IMR-90 (cell line): Measurements from ENCODE around the gene SLC35F3.

Experiments used
- ELK1 ChIP-seq: fragments of 150-350 bp; IDR thresholded peaks from 2 replicates; pipeline ENCODE4 v1.6.1; 2016; ENCODE audit warnings: low read depth, mild to moderate bottlenecking, low read length, moderate library complexity, borderline replicate concordance
- MAZ ChIP-seq: IDR thresholded peaks from 2 replicates; pipeline ENCODE4 v1.6.1; 2012; ENCODE audit warnings: low read depth, mild to moderate bottlenecking, low read length, improper control_type of control experiment, moderate library complexity, borderline replicate concordance
- MXI1 ChIP-seq: IDR thresholded peaks from 2 replicates; pipeline ENCODE4 v1.6.1; 2012; ENCODE audit warnings: low read depth, mild to moderate bottlenecking, low read length, moderate library complexity, borderline replicate concordance
- POLR2A ChIP-seq: IDR thresholded peaks from 2 replicates; pipeline ENCODE4 v1.6.1; 2012; ENCODE audit warnings: mild to moderate bottlenecking, low read depth, low read length
- RFX5 ChIP-seq: IDR thresholded peaks from 2 replicates; pipeline ENCODE4 v1.8.0; 2012; ENCODE audit warnings: low read depth, mild to moderate bottlenecking, low read length, moderate library complexity
- SMC3 ChIP-seq: fragments of 150-350 bp; IDR thresholded peaks from 2 replicates; pipeline ENCODE4 v1.6.1; 2016; ENCODE audit warnings: low read depth, mild to moderate bottlenecking, antibody characterized with exemption, low read length, moderate library complexity
- USF2 ChIP-seq: fragments of 150-350 bp; IDR thresholded peaks from 2 replicates; pipeline ENCODE4 v1.6.1; 2017; ENCODE audit warnings: mild to moderate bottlenecking, antibody characterized with exemption, low read length, low read depth
- TF ChIP-seq, protein P1 (sequence below): conservative IDR thresholded peaks from 2 replicates; pipeline ENCODE4 v1.5.1; 2012; ENCODE audit warnings: mild to moderate bottlenecking, low read depth, low read length, improper control_type of control experiment

GRCh38 chr1:233959102-233959501 lies 54.6 kb downstream of the SLC35F3 start:
- no peak for TF ChIP-seq RFX5
- TF ChIP-seq, protein P1, sequence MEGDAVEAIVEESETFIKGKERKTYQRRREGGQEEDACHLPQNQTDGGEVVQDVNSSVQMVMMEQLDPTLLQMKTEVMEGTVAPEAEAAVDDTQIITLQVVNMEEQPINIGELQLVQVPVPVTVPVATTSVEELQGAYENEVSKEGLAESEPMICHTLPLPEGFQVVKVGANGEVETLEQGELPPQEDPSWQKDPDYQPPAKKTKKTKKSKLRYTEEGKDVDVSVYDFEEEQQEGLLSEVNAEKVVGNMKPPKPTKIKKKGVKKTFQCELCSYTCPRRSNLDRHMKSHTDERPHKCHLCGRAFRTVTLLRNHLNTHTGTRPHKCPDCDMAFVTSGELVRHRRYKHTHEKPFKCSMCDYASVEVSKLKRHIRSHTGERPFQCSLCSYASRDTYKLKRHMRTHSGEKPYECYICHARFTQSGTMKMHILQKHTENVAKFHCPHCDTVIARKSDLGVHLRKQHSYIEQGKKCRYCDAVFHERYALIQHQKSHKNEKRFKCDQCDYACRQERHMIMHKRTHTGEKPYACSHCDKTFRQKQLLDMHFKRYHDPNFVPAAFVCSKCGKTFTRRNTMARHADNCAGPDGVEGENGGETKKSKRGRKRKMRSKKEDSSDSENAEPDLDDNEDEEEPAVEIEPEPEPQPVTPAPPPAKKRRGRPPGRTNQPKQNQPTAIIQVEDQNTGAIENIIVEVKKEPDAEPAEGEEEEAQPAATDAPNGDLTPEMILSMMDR = no peak
- TF ChIP-seq POLR2A = no peak
- TF ChIP-seq SMC3 = no peak
- no peak for TF ChIP-seq MAZ
- TF ChIP-seq MXI1 = no peak
- no peak for TF ChIP-seq ELK1
- TF ChIP-seq USF2 = no peak
